Kidney glomerular epithelial cell (primary cell): ENCODE measurements around the gene TCF12.
"Not testable (repeated sequence)": the region's sequence is repeated elsewhere in the genome, so short reads cannot be mapped to it uniquely, and the experiment has no call there.

Experiments used
- DNase-seq: peaks from one replicate; lab custom pipeline; 2025; lab: John Stamatoyannopoulos, UW

Gene TCF12

GRCh38 chr15:56916825-56917477 lies 1.5 kb upstream of the TCF12 start:
- DNase-seq: no peak

- DNase-seq: no peak
These were observed 795 bp upstream of the TCF12 start for GRCh38 chr15:56917652-56918045.

GRCh38 chr15:56919031-56919608 lies 676 bp downstream of the TCF12 start:
- DNase-seq: peak; percentile 37

GRCh38 chr15:56919609-56920366 lies 1.3 kb downstream of the TCF12 start:
- DNase-seq: peak; percentile 52

GRCh38 chr15:56920367-56920627 lies 1.9 kb downstream of the TCF12 start:
- no peak for DNase-seq

GRCh38 chr15:56923174-56923591 lies 4.7 kb downstream of the TCF12 start:
- DNase-seq: no peak

- no peak for DNase-seq
These were observed 9.4 kb downstream of the TCF12 start for GRCh38 chr15:56927816-56928215.

GRCh38 chr15:56929399-56929798 lies 11.0 kb downstream of the TCF12 start:
- peak; percentile 46 for DNase-seq

- DNase-seq: no peak
These were observed 11.5 kb downstream of the TCF12 start for GRCh38 chr15:56929933-56930332.

- DNase-seq: no peak
These were observed 12.3 kb downstream of the TCF12 start for GRCh38 chr15:56930669-56931313.

- DNase-seq: no peak
These were observed 13.4 kb downstream of the TCF12 start for GRCh38 chr15:56931639-56932508.

- not testable (repeated sequence) for DNase-seq
These were observed 14.0 kb downstream of the TCF12 start for GRCh38 chr15:56932509-56932868.

- DNase-seq: no peak
These were observed 15.0 kb downstream of the TCF12 start for GRCh38 chr15:56933410-56933809.

- no peak for DNase-seq
These were observed 15.4 kb downstream of the TCF12 start for GRCh38 chr15:56933811-56934210.

GRCh38 chr15:56934269-56934668 lies 15.8 kb downstream of the TCF12 start:
- DNase-seq: no peak

- no peak for DNase-seq
These were observed 18.5 kb downstream of the TCF12 start for GRCh38 chr15:56936929-56937328.

GRCh38 chr15:56939257-56939656 lies 20.8 kb downstream of the TCF12 start:
- no peak for DNase-seq

GRCh38 chr15:56940388-56940787 lies 21.9 kb downstream of the TCF12 start:
- no peak for DNase-seq

GRCh38 chr15:56942118-56942517 lies 23.7 kb downstream of the TCF12 start:
- no peak for DNase-seq

- no peak for DNase-seq
These were observed 25.0 kb downstream of the TCF12 start for GRCh38 chr15:56943403-56943802.

GRCh38 chr15:56944485-56944884 lies 26.0 kb downstream of the TCF12 start:
- no peak for DNase-seq

GRCh38 chr15:56946150-56946549 lies 27.7 kb downstream of the TCF12 start:
- no peak for DNase-seq
